Prostate gland (tissue), 2 donors: ENCODE results near the gene RBM22. TPM values are rescaled to one million over a fixed set of nuclear protein-coding genes. Genes with fewer than 3 reads are reported as not detected.
"Not testable (repeated sequence)": the region's sequence is repeated elsewhere in the genome, so short reads cannot be mapped to it uniquely, and the experiment has no call there.

Experiments
- DNase-seq: peaks from one replicate; pipeline ENCODE4 v3.0.0-alpha.2; 2019; ENCODE audit warnings: low spot score
- H3K27ac ChIP-seq, 2 donors: fragments of 200-600 bp; sonication (generic); 2 replicates each; pipeline ENCODE4 v1.5.1; 2017 to 2019
- H3K27me3 ChIP-seq: fragments of 200-600 bp; sonication (generic); replicated peaks from 2 replicates; pipeline ENCODE4 v1.5.1; 2019; ENCODE audit not compliant: insufficient read depth
- H3K36me3 ChIP-seq, 2 donors: fragments of 200-600 bp; sonication (generic); 1 replicate in 1 of 2; 2 replicates in 1 of 2; pipeline versions ENCODE4 v1.5.1 to v1.8.1; 2017 to 2019
- H3K4me1 ChIP-seq: fragments of 200-600 bp; sonication (generic); replicated peaks from 2 replicates; pipeline ENCODE4 v1.5.1; 2019
- H3K4me3 ChIP-seq, 2 donors: fragments of 200-600 bp; sonication (generic); 2 replicates each; pipeline ENCODE4 v1.5.1; 2017 to 2019
- H3K9me3 ChIP-seq: fragments of 200-600 bp; sonication (generic); 2 replicates; pipeline ENCODE4 v1.5.1; 2017
- POLR2A ChIP-seq: fragments of 450-650 bp; IDR thresholded peaks from one replicate; pipeline ENCODE4 v1.6.1; 2016; ENCODE audit warnings: antibody characterized with exemption, mild to moderate bottlenecking
- POLR2AphosphoS5 ChIP-seq: sonication (generic); formaldehyde crosslinking; IDR thresholded peaks from one replicate; pipeline ENCODE4 v1.6.1; 2017; ENCODE audit warnings: antibody characterized with exemption
- WGBS: methylation state at CpG from one replicate; pipeline ENCODE4 v1.1.5; 2018; 5-methylcytosine and 5-hydroxymethylcytosine counted together
- intact Hi-C: fragments of 100-400 bp; cut with DNase I; formaldehyde crosslinking; loops from one replicate; pipeline ENCODE4 v1.14.2; 2022
- total RNA-seq, 2 donors: library from RNA; depleted of rRNA; stranded (reverse); fragments of >200 nt; gene quantifications; one replicate each; pipeline ENCODE4 v1.1.0, GENCODE V29; 2016
- TF ChIP-seq, protein P1 (sequence below), 4 experiments: fragments of 200-600 bp in 2 of 4; fragments of 450-650 bp in 2 of 4; sonication (generic) in 2 of 4; IDR thresholded peaks; 1 replicate in 3 of 4; 2 replicates in 1 of 4; pipeline ENCODE4 v1.5.1; 2016 to 2019; ENCODE audit warnings: antibody characterized with exemption in 4 of 4, mild to moderate bottlenecking in 2 of 4, moderate library complexity in 2 of 4

Gene RBM22
- 10 to 100 TPM; 33.6 to 40.3 TPM for total RNA-seq

DNA sequence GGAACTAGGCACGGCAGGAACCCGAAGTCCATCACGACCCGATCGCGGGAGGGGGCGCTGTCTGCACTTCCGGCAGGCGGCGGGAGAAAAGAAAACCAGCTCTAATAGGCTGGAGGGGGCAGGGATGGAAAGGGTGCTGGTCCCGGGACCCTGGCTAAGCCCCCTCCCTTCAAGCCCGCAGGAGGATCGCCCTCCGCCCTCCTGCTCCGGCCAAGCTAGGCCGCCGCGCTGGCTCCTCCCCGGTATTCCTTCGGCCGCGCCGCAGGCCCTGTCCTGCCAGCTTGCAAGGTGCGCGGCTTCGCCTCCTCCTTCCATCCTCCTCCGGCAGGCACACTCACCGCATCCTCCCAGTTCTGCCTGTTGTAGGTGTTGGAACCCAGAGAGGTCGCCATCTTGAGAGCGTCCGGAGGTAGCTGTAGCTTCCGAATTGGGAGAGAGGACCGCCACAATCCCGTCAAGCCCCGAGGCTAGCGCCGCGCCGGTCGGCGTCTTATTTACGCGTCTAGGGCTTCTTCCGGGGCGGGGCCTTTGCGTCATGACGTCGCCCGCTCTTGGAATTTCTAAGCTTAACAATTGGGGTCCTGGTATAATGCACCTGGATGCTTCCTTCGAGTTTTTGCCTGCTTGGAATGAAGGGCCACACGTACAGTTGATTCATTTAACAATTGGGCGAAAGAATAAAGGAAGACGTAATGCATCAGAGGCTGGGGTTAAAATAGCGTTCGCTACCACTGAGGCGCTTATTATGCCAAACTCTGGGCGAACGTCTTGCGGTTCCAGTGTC is at the start of gene RBM22:
Gene RBM22, minus strand, starts transcription at position 469 of the 784 bp plus-strand sequence. Its CDS starts 77 bp downstream, at position 392.
- peak; percentile 91 for DNase-seq
- intact Hi-C loops = loop anchor here (2.0 to 5.0 kb wide), 2 partner anchors 78 to 138 kb away; partner anchors contain the start of gene SMIM3
- H3K9me3 ChIP-seq = no peaks in the 10 kb centered on the region
- under 1% methylated on average over 59 of the region's 59 CpGs for WGBS
- peak within 1 kb of the TSS; percentile 96 to 97 for H3K4me3 ChIP-seq
- peaks cover 2% of the 10 kb centered on the region for H3K4me1 ChIP-seq
- H3K27ac ChIP-seq = peak within 1 kb of the TSS; percentile 96 to 97
- H3K36me3 ChIP-seq = peaks cover 3 to 10% of the 10 kb centered on the region in 2 donors
- TF ChIP-seq, protein P1, sequence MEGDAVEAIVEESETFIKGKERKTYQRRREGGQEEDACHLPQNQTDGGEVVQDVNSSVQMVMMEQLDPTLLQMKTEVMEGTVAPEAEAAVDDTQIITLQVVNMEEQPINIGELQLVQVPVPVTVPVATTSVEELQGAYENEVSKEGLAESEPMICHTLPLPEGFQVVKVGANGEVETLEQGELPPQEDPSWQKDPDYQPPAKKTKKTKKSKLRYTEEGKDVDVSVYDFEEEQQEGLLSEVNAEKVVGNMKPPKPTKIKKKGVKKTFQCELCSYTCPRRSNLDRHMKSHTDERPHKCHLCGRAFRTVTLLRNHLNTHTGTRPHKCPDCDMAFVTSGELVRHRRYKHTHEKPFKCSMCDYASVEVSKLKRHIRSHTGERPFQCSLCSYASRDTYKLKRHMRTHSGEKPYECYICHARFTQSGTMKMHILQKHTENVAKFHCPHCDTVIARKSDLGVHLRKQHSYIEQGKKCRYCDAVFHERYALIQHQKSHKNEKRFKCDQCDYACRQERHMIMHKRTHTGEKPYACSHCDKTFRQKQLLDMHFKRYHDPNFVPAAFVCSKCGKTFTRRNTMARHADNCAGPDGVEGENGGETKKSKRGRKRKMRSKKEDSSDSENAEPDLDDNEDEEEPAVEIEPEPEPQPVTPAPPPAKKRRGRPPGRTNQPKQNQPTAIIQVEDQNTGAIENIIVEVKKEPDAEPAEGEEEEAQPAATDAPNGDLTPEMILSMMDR (IDR thresholded peaks at IDR 0.05) = peak; percentile 31 to 69 (median 60)
- TF ChIP-seq POLR2AphosphoS5 (peak; percentile 98), POLR2A (peak; percentile 73)
- H3K27me3 ChIP-seq = no peaks in the 10 kb centered on the region

- no peaks in the 10 kb centered on the region for H3K27me3 ChIP-seq
- DNase-seq = no peak
- no peaks in the 10 kb centered on the region for H3K9me3 ChIP-seq
- H3K4me1 ChIP-seq = peaks cover 6% of the 10 kb centered on the region
- TF ChIP-seq POLR2AphosphoS5 = no peak
- TF ChIP-seq POLR2A = no peak
- TF ChIP-seq, protein P1 (IDR thresholded peaks at IDR 0.05) = no peak
- 62% methylated on average over 2 of the region's 2 CpGs for WGBS
- H3K27ac ChIP-seq = no peak overlapping the region
- intact Hi-C loops = no loop called here
- no peaks in the 10 kb centered on the region for H3K36me3 ChIP-seq
- H3K4me3 ChIP-seq = no peak overlapping the region
Measured at GRCh38 chr5:150750469-150750868, 49.6 kb upstream of the RBM22 start.

- H3K9me3 ChIP-seq, H3K4me1 ChIP-seq, DNase-seq, H3K27me3 ChIP-seq, intact Hi-C loops, H3K27ac ChIP-seq, H3K4me3 ChIP-seq, H3K36me3 ChIP-seq: not testable (repeated sequence)
- WGBS = 91% methylated on average over 9 of the region's 9 CpGs
Measured at GRCh38 chr5:150743142-150743488, 42.3 kb upstream of the RBM22 start.

DNA sequence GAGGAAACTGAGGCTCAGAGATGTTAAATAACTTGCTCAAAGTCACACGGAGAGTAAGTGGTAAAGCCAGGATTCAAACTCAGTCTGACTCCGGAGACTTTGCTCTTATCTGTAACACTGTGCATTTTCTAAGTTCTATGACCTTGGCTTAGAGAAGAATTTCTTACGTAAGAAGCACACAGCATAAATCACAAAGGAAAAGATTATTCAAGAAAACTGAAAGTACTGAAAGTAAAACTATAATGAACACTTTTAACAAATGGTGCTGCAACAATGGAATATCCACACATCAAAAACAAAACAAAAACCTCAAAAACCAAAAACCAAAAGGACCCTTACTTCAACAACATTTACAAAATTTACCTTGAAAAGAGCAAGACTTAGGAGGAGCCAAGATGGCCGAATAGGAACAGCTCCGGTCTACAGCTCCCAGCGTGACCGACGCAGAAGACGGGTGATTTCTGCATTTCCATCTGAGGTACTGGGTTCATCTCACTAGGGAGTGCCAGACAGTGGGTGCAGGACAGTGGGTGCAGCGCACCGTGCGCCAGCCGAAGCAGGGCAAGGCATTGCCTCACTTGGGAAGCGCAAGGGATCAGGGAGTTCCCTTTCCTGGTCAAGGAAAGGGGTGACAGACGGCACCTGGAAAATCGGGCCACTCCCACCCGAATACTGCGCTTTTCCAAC is 41.7 kb upstream of the RBM22 start:
- H3K36me3 ChIP-seq, DNase-seq, H3K4me3 ChIP-seq, H3K9me3 ChIP-seq, H3K4me1 ChIP-seq, intact Hi-C loops, H3K27ac ChIP-seq, H3K27me3 ChIP-seq: not testable (repeated sequence)
- WGBS = 93% methylated on average over 18 of the region's 18 CpGs

DNA sequence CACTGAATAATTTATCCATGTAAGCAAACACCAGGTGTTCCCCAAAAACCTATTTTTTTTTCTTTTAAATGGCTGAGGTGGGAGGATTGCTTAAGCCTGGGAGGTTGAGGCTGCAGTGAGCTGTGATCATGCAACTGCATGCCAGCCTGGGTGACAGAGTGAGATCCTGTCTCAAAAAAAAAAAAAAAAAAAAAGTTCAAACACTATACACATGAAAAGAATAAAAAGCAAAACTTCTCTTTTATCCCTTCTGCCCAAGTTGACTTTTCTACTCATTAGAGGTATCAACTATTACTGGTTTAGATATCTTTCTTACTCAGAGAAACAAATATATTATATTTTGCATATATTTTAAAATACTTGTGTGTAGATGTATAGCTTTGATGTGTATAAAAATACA is 40.1 kb upstream of the RBM22 start:
- Histone ChIP-seq H3K27me3 (no peaks in the 10 kb centered on the region), H3K9me3 (no peaks in the 10 kb centered on the region), H3K27ac (no peak overlapping the region), H3K36me3 (no peaks in the 10 kb centered on the region), H3K4me1 (no peaks in the 10 kb centered on the region), H3K4me3 (no peak overlapping the region)
- DNase-seq = no peak
- TF ChIP-seq, protein P1 (IDR thresholded peaks at IDR 0.05) = no peak
- no peak for TF ChIP-seq POLR2AphosphoS5
- TF ChIP-seq POLR2A = no peak
- intact Hi-C loops = no loop called here

GRCh38 chr5:150738862-150739261 is 38.0 kb upstream of the RBM22 start:
- no peak for DNase-seq
- no peaks in the 10 kb centered on the region for H3K9me3 ChIP-seq
- intact Hi-C loops = no loop called here
- H3K27ac ChIP-seq = no peak overlapping the region
- H3K36me3 ChIP-seq = no peaks in the 10 kb centered on the region
- TF ChIP-seq POLR2A = no peak
- no peak for TF ChIP-seq POLR2AphosphoS5
- TF ChIP-seq, protein P1 (IDR thresholded peaks at IDR 0.05) = no peak
- no peak overlapping the region for H3K4me3 ChIP-seq
- H3K27me3 ChIP-seq = no peaks in the 10 kb centered on the region
- WGBS = 94% methylated on average over 7 of the region's 7 CpGs
- no peaks in the 10 kb centered on the region for H3K4me1 ChIP-seq
